ENCODE results near the gene STX7.

Gene STX7

DNA sequence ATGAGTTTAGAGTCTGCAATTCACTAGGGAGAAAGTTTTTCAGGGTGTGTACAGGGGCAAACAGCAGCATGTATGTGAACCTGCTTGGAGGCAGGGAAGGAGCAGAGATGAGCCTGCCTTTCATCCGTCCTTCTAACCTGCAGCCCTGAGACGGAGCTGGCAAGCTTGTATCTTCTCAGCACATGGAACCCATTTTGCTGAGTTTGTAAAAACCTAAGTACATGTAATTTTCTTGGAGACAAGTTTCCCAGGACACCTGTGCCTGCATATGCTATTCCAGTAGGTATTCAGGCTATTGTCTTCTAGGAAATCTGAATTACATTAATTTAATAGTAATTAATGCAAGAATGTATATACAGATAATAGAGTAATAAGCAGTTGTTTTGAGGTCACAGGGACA lies 82.8 kb downstream of the STX7 start:
- H3K4me3 ChIP-seq (ENCODE audit: control insufficient read depth, low read depth, low read length): no peak overlapping the region
- DNase-seq (ENCODE audit: low read depth): no peak
- no peak for TF ChIP-seq CTCF (conservative IDR thresholded peaks at IDR 0.05; ENCODE audit: control insufficient read depth, insufficient read depth, low read depth, low read length)

- no peak for DNase-seq (ENCODE audit: low read depth)
- no peak for TF ChIP-seq CTCF (conservative IDR thresholded peaks at IDR 0.05; ENCODE audit: control insufficient read depth, insufficient read depth, low read depth, low read length)
- no peak overlapping the region for H3K4me3 ChIP-seq (ENCODE audit: control insufficient read depth, low read depth, low read length)
Measured at GRCh38 chr6:132425176-132425575, 87.7 kb downstream of the STX7 start.

DNA sequence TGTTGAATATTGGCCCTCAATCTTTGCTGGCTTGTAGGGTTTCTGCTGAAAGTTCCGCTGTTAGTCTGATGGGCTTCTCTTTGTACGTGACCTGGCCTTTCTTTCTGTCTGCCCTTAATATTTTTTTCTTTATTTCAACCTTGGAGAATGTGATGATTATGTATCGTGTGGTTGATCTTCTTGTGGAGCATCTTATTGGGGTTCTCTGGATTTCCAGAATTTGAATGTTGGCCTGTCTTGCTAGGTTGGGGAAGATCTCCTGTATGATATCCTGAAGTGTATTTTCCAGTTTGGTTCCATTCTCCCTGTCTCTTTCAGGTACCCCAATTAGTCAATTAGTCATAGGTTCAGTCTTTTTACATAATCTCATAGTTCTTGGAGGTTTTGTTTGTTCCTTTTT lies 89.1 kb downstream of the STX7 start:
- no peak for TF ChIP-seq CTCF (conservative IDR thresholded peaks at IDR 0.05; ENCODE audit: control insufficient read depth, insufficient read depth, low read depth, low read length)
- DNase-seq (ENCODE audit: low read depth): no peak
- no peak overlapping the region for H3K4me3 ChIP-seq (ENCODE audit: control insufficient read depth, low read depth, low read length)

- no peak for DNase-seq (ENCODE audit: low read depth)
- TF ChIP-seq CTCF (conservative IDR thresholded peaks at IDR 0.05; ENCODE audit: control insufficient read depth, insufficient read depth, low read depth, low read length): no peak
- no peak overlapping the region for H3K4me3 ChIP-seq (ENCODE audit: control insufficient read depth, low read depth, low read length)
Measured at GRCh38 chr6:132418235-132418965, 94.5 kb downstream of the STX7 start.

DNA sequence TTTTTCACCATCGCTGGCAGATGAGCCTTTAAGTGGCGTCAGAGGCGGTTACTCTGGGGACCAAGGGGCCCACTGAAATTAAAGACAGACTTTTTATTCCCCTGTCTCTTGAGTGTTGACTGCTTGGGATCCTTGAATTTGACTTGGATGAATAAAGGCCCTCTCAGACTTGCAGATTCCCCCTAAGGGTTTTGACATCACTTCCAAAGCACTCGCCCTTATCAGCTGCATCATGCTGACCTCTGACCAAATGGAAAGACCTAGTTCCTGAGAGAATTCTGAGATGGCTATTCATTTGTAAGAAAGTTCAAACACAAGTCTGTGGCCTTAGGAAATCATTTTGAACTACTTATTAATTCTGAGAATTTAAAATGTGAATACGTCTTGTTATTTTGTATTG lies 98.2 kb downstream of the STX7 start:
- H3K4me3 ChIP-seq (ENCODE audit: control insufficient read depth, low read depth, low read length): no peak overlapping the region
- peak; percentile 45 for DNase-seq (ENCODE audit: low read depth)
- no peak for TF ChIP-seq CTCF (conservative IDR thresholded peaks at IDR 0.05; ENCODE audit: control insufficient read depth, insufficient read depth, low read depth, low read length)

GRCh38 chr6:132414322-132414721 lies 98.6 kb downstream of the STX7 start:
- TF ChIP-seq CTCF (conservative IDR thresholded peaks at IDR 0.05; ENCODE audit: control insufficient read depth, insufficient read depth, low read depth, low read length): no peak
- no peak overlapping the region for H3K4me3 ChIP-seq (ENCODE audit: control insufficient read depth, low read depth, low read length)
- no peak for DNase-seq (ENCODE audit: low read depth)

DNA sequence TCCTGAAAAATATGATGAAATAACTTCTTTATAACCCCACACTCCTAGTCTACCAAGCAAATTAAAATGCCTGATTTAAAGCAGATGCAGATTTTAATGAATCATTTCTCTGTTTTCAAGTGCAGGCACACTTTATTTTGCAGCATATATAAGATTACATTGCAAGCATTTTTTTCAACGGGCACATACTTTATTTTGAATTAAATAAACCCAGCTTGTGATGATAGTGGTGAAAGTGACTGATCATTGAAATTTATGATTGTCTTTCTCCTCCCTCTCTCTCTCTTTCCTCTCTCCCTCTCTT lies 99.5 kb downstream of the STX7 start:
- no peak overlapping the region for H3K4me3 ChIP-seq (ENCODE audit: control insufficient read depth, low read depth, low read length)
- TF ChIP-seq CTCF (conservative IDR thresholded peaks at IDR 0.05; ENCODE audit: control insufficient read depth, insufficient read depth, low read depth, low read length): no peak
- DNase-seq (ENCODE audit: low read depth): no peak

All from fibroblast of mammary gland (primary cell).